Astrocyte of the cerebellum (primary cell): ENCODE data around the gene EPHA3.

Source experiments
- DNase-seq: peaks from one replicate; pipeline ENCODE4 v3.0.0-alpha.2; 2011; ENCODE audit warnings: low read depth
- H3K4me3 ChIP-seq: 2 replicates; pipeline ENCODE4 v1.5.1; 2011; ENCODE audit warnings: mild to moderate bottlenecking, low read depth, low read length, moderate library complexity
- CTCF ChIP-seq: IDR thresholded peaks from 2 replicates; pipeline ENCODE4 v1.5.1; 2012; ENCODE audit warnings: low read length, low read depth, moderate library complexity, mild to moderate bottlenecking; ENCODE audit errors: missing control alignments
- in situ Hi-C: cut with HindIII; loops from 2 replicates; pipeline ENCODE4 v1.10.0; 2017; ENCODE audit warnings: low sequenced_read_pairs

EPHA3 gene

GRCh38 chr3:89179355-89180001, 72.1 kb downstream of the EPHA3 start:
- in situ Hi-C loops, result no loop called here
- peak; percentile 87 for DNase-seq
- no peak for TF ChIP-seq CTCF
- no peak overlapping the region for H3K4me3 ChIP-seq

- H3K4me3 ChIP-seq, result no peak overlapping the region
- in situ Hi-C loops, result no loop called here
- no peak for TF ChIP-seq CTCF
- DNase-seq, result no peak
Measured at GRCh38 chr3:89180334-89180733, 72.9 kb downstream of the EPHA3 start.

GRCh38 chr3:89182056-89182455, 74.6 kb downstream of the EPHA3 start:
- no peak overlapping the region for H3K4me3 ChIP-seq
- in situ Hi-C loops, result no loop called here
- no peak for DNase-seq
- no peak for TF ChIP-seq CTCF

- DNase-seq, result no peak
- no peak overlapping the region for H3K4me3 ChIP-seq
- in situ Hi-C loops, result no loop called here
- no peak for TF ChIP-seq CTCF
Measured at GRCh38 chr3:89184151-89184995, 77.0 kb downstream of the EPHA3 start.

- no peak for DNase-seq
- TF ChIP-seq CTCF, result no peak
- H3K4me3 ChIP-seq, result no peak overlapping the region
- in situ Hi-C loops, result no loop called here
Measured at GRCh38 chr3:89186456-89186855, 79.0 kb downstream of the EPHA3 start.

- no peak for DNase-seq
- no peak for TF ChIP-seq CTCF
- H3K4me3 ChIP-seq, result no peak overlapping the region
- in situ Hi-C loops, result no loop called here
Measured at GRCh38 chr3:89198591-89198990, 91.2 kb downstream of the EPHA3 start.
